Hepatocyte (in vitro differentiated cells): ENCODE results near the gene VPS13D. TPM values are rescaled to one million over a fixed set of nuclear protein-coding genes. Genes with fewer than 3 reads are reported as not detected.

Source experiments
- DNase-seq: peaks from one replicate; pipeline ENCODE4 v3.0.0-alpha.2; 2016; ENCODE audit warnings: low spot score
- H2AFZ ChIP-seq: fragments of 200-600 bp; sonication (generic); 2 replicates; pipeline ENCODE4 v1.6.0; 2016; ENCODE audit warnings: antibody characterized with exemption, mild to moderate bottlenecking
- H3K27ac ChIP-seq: fragments of 200-600 bp; sonication (generic); 2 replicates; pipeline ENCODE4 v1.5.1; 2016; ENCODE audit warnings: mild to moderate bottlenecking
- H3K27me3 ChIP-seq: fragments of 200-600 bp; sonication (generic); 2 replicates; pipeline ENCODE4 v1.6.1; 2016
- H3K36me3 ChIP-seq: fragments of 200-600 bp; sonication (generic); replicated peaks from 2 replicates; pipeline ENCODE4 v1.5.1; 2016; ENCODE audit warnings: low read depth; ENCODE audit not compliant: insufficient read depth
- H3K4me1 ChIP-seq: fragments of 200-600 bp; sonication (generic); 2 replicates; pipeline ENCODE4 v1.5.1; 2016; ENCODE audit warnings: mild to moderate bottlenecking, moderate library complexity; ENCODE audit not compliant: insufficient read depth
- H3K4me2 ChIP-seq: fragments of 200-600 bp; sonication (generic); 2 replicates; pipeline ENCODE4 v1.6.0; 2016
- H3K4me3 ChIP-seq: fragments of 200-600 bp; sonication (generic); 2 replicates; pipeline ENCODE4 v1.5.1; 2016; ENCODE audit warnings: mild to moderate bottlenecking
- H3K79me2 ChIP-seq: fragments of 200-600 bp; sonication (generic); 2 replicates; pipeline ENCODE4 v1.6.0; 2017; ENCODE audit warnings: mild to moderate bottlenecking
- H3K9me2 ChIP-seq: fragments of 200-600 bp; sonication (generic); replicated peaks from 2 replicates; pipeline ENCODE4 v1.6.0; 2017; ENCODE audit warnings: mild to moderate bottlenecking; ENCODE audit not compliant: insufficient read depth
- H3K9me3 ChIP-seq: fragments of 200-600 bp; sonication (generic); 2 replicates; pipeline ENCODE4 v1.5.1; 2016; ENCODE audit warnings: low read depth, mild to moderate bottlenecking
- H4K20me1 ChIP-seq: fragments of 200-600 bp; sonication (generic); 2 replicates; pipeline ENCODE4 v1.6.0; 2016; ENCODE audit warnings: mild to moderate bottlenecking; ENCODE audit not compliant: insufficient read depth, poor library complexity, severe bottlenecking
- CTCF ChIP-seq: fragments of 200-600 bp; sonication (generic); IDR thresholded peaks from 2 replicates; pipeline ENCODE4 v1.5.1; 2016; ENCODE audit warnings: antibody characterized with exemption, mild to moderate bottlenecking; ENCODE audit not compliant: poor library complexity
- EZH2 ChIP-seq: fragments of 200-600 bp; sonication (generic); IDR thresholded peaks from 2 replicates; pipeline ENCODE4 v1.6.1; 2016; ENCODE audit warnings: antibody characterized with exemption, mild to moderate bottlenecking, borderline replicate concordance
- EZH2phosphoT487 ChIP-seq: fragments of 200-600 bp; sonication (generic); IDR thresholded peaks from one replicate; pipeline ENCODE4 v1.6.1; 2018; ENCODE audit warnings: antibody characterized with exemption, mild to moderate bottlenecking, low read depth, moderate library complexity; ENCODE audit not compliant: unreplicated experiment, severe bottlenecking
- WGBS: methylation state at CpG from one replicate; pipeline ENCODE4 v1.1.6; 2016; ENCODE audit warnings: low lambda C conversion rate; ENCODE audit errors: missing lambda C conversion rate; 5-methylcytosine and 5-hydroxymethylcytosine counted together
- polyA plus RNA-seq: library from polyadenylated mRNA; unstranded; fragments of >200 nt; fragmentation: Nextera tagmentation; extraction: Ambion mirVana; gene quantifications from 2 replicates; pipeline ENCODE4 v1.2.1, GENCODE V29; 2016
- total RNA-seq: library from RNA; depleted of rRNA; stranded (reverse); fragments of >200 nt; gene quantifications from 2 replicates; pipeline ENCODE4 v1.2.3, GENCODE V29; 2014

VPS13D gene
- total and polyA plus RNA-seq, 2 experiments from 2014 or later, result 7.3 to 32.2 TPM

GRCh38 chr1:12402159-12402673, 172.4 kb downstream of the VPS13D start:
- H3K27me3 ChIP-seq, result no peaks in the 10 kb centered on the region
- H3K4me2 ChIP-seq, result peak overlapping the region; percentile 47
- TF ChIP-seq CTCF (no peak), EZH2 (no peak), EZH2phosphoT487 (no peak)
- no peaks in the 10 kb centered on the region for H3K9me2 ChIP-seq
- no peaks in the 10 kb centered on the region for H3K9me3 ChIP-seq
- peaks cover 50% of the 10 kb centered on the region for H3K4me1 ChIP-seq
- H3K4me3 ChIP-seq, result no peak overlapping the region
- no peaks in the 10 kb centered on the region for H4K20me1 ChIP-seq
- H3K27ac ChIP-seq, result peak overlapping the region; percentile 79
- H3K36me3 ChIP-seq, result no peaks in the 10 kb centered on the region
- H2AFZ ChIP-seq, result no peak overlapping the region
- WGBS, result 24% methylated on average over 3 of the region's 3 CpGs
- H3K79me2 ChIP-seq, result no peaks in the 10 kb centered on the region
- DNase-seq, result no peak

- Histone ChIP-seq H2AFZ (no peak overlapping the region), H4K20me1 (no peaks in the 10 kb centered on the region), H3K27ac (peak overlapping the region; percentile 10), H3K9me3 (no peaks in the 10 kb centered on the region), H3K27me3 (no peaks in the 10 kb centered on the region), H3K9me2 (no peaks in the 10 kb centered on the region), H3K4me2 (peak overlapping the region; percentile 6), H3K79me2 (no peaks in the 10 kb centered on the region), H3K36me3 (no peaks in the 10 kb centered on the region), H3K4me3 (no peak overlapping the region), H3K4me1 (peaks cover 54% of the 10 kb centered on the region)
- 75% methylated on average over 1 of the region's 1 CpG for WGBS
- TF ChIP-seq EZH2 (no peak), EZH2phosphoT487 (no peak), CTCF (no peak)
- no peak for DNase-seq
Observed at GRCh38 chr1:12402842-12403241, 173.0 kb downstream of the VPS13D start.

GRCh38 chr1:12404918-12405317, 175.1 kb downstream of the VPS13D start:
- Histone ChIP-seq H3K9me2 (no peaks in the 10 kb centered on the region), H3K27me3 (no peaks in the 10 kb centered on the region), H3K79me2 (no peaks in the 10 kb centered on the region), H3K27ac (peak overlapping the region; percentile 78), H3K4me3 (no peak overlapping the region), H3K9me3 (no peaks in the 10 kb centered on the region), H2AFZ (no peak overlapping the region), H3K4me1 (peaks cover 69% of the 10 kb centered on the region), H4K20me1 (no peaks in the 10 kb centered on the region), H3K4me2 (no peak overlapping the region), H3K36me3 (no peaks in the 10 kb centered on the region)
- DNase-seq, result no peak
- WGBS, result 82% methylated on average over 13 of the region's 13 CpGs
- TF ChIP-seq EZH2 (no peak), EZH2phosphoT487 (no peak), CTCF (no peak)
